Fibroblast of lung (primary cell): Measurements from ENCODE around the gene TOGARAM2. TPM values are rescaled to one million over a fixed set of nuclear protein-coding genes. Genes with fewer than 3 reads are reported as not detected.
A peak's percentile ranks its signal among the peaks of the same experiment; 100 is the strongest.

Experiments used
- DNase-seq, 2 donors: peaks; one replicate each; pipeline versions ENCODE4 v3.0.0 to v3.0.0-alpha.2; 2010; ENCODE audit warnings: low read depth in 2 of 2
- H2AFZ ChIP-seq: 2 replicates; pipeline ENCODE4 v1.5.1; 2012; ENCODE audit warnings: low read length, control low read depth, inconsistent platforms
- H3K27ac ChIP-seq: 2 replicates; pipeline ENCODE4 v1.5.1; 2011; ENCODE audit warnings: low read length, control low read depth; ENCODE audit not compliant: insufficient read depth
- H3K27me3 ChIP-seq: 2 replicates; pipeline ENCODE4 v1.5.1; 2011; ENCODE audit warnings: mild to moderate bottlenecking, low read length; ENCODE audit not compliant: control insufficient read depth, insufficient read depth
- H3K36me3 ChIP-seq: 2 replicates; pipeline ENCODE4 v1.5.1; 2011; ENCODE audit warnings: low read length; ENCODE audit not compliant: control insufficient read depth, insufficient read depth
- H3K4me1 ChIP-seq: 2 replicates; pipeline ENCODE4 v1.5.1; 2011; ENCODE audit warnings: low read length; ENCODE audit not compliant: control insufficient read depth, insufficient read depth; ENCODE audit errors: extremely low read depth
- H3K4me2 ChIP-seq: 2 replicates; pipeline ENCODE4 v1.5.1; 2011; ENCODE audit warnings: low read length, control low read depth; ENCODE audit not compliant: insufficient read depth; ENCODE audit errors: extremely low read depth
- H3K4me3 ChIP-seq, 4 experiments: fragments of 200-600 bp in 1 of 4; sonication (generic) in 1 of 4; replicated peaks in 1 of 4; 2 replicates each; pipeline ENCODE4 v1.5.1; 2011 to 2016; ENCODE audit warnings: low read length in 4 of 4, low read depth in 3 of 4, mild to moderate bottlenecking in 3 of 4, control low read depth in 2 of 4, inconsistent platforms in 1 of 4, mixed read lengths in 1 of 4; ENCODE audit not compliant: insufficient read depth in 1 of 4; ENCODE audit errors: control extremely low read depth in 1 of 4
- H3K79me2 ChIP-seq: 2 replicates; pipeline ENCODE4 v1.5.1; 2012; ENCODE audit warnings: mild to moderate bottlenecking, low read length, inconsistent platforms; ENCODE audit not compliant: control insufficient read depth, insufficient read depth
- H3K9ac ChIP-seq: 2 replicates; pipeline ENCODE4 v1.5.1; 2011; ENCODE audit warnings: mild to moderate bottlenecking, low read length, control low read depth; ENCODE audit not compliant: insufficient read depth
- H3K9me3 ChIP-seq: 2 replicates; pipeline ENCODE4 v1.5.1; 2012; ENCODE audit warnings: low read depth, low read length; ENCODE audit not compliant: control insufficient read depth, insufficient read depth
- H4K20me1 ChIP-seq: 2 replicates; pipeline ENCODE4 v1.5.1; 2011; ENCODE audit warnings: low read length; ENCODE audit not compliant: control insufficient read depth, insufficient read depth; ENCODE audit errors: extremely low read depth
- EZH2 ChIP-seq: IDR thresholded peaks from 2 replicates; pipeline ENCODE4 v1.5.1; 2012; ENCODE audit warnings: low read length, control low read depth, mild to moderate bottlenecking; ENCODE audit errors: missing control alignments
- polyA plus RNA-seq, 2 donors: library from polyadenylated mRNA; depleted of rRNA in 1 of 2; stranded (reverse) in 1 of 2; unstranded in 1 of 2; fragments of >200 nt; gene quantifications; 2 replicates each; pipeline ENCODE4 v1.2.1, GENCODE V29; 2011 to 2012; ENCODE audit warnings: missing spikeins in 1 of 2
- total RNA-seq: library from RNA; depleted of rRNA; stranded (reverse); fragments of >200 nt; gene quantifications from 2 replicates; pipeline ENCODE4 v1.2.1, GENCODE V29; 2014
- TF ChIP-seq, protein P1 (sequence below), 2 donors: IDR thresholded peaks in 1 of 2; conservative IDR thresholded peaks in 1 of 2; 1 replicate in 1 of 2; 2 replicates in 1 of 2; pipeline ENCODE4 v1.5.1; 2011 to 2012; ENCODE audit warnings: low read length in 2 of 2, control low read depth in 1 of 2, inconsistent platforms in 1 of 2, low read depth in 1 of 2, mild to moderate bottlenecking in 1 of 2

Gene TOGARAM2
- total and polyA plus RNA-seq, 2 donors (not counting 1 experiment from before 2014, with no cell fraction given), result 0.15 to 0.33 TPM

DNA sequence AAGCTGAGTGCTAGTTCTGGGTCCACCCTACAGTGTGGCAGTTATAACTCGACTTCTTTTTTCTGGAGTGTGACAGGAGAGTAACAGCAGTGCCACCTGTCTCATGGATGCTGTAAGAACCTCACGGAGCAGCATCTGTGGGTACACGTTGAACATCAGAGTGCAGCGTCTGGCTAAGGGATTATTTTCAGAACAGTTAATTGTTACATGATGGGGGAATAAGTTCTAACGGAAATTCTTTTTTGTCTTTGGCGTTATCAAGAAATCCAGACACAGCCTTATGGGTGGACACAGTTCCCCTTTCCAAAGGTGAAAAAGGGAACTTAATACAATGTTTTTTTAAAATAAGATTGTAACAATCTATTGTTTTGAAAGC lies 28.3 kb upstream of the TOGARAM2 start:
- no peak overlapping the region for H3K4me3 ChIP-seq
- H3K4me1 ChIP-seq, result peaks cover 6% of the 10 kb centered on the region
- H3K79me2 ChIP-seq, result no peaks in the 10 kb centered on the region
- no peak overlapping the region for H3K4me2 ChIP-seq
- H3K9me3 ChIP-seq, result no peaks in the 10 kb centered on the region
- H3K36me3 ChIP-seq, result peaks cover 4% of the 10 kb centered on the region
- no peak overlapping the region for H3K27ac ChIP-seq
- no peak overlapping the region for H3K9ac ChIP-seq
- no peaks in the 10 kb centered on the region for H4K20me1 ChIP-seq
- DNase-seq, result no peak
- no peak overlapping the region for H2AFZ ChIP-seq
- H3K27me3 ChIP-seq, result no peaks in the 10 kb centered on the region
- no peak for TF ChIP-seq EZH2
- TF ChIP-seq, protein P1, sequence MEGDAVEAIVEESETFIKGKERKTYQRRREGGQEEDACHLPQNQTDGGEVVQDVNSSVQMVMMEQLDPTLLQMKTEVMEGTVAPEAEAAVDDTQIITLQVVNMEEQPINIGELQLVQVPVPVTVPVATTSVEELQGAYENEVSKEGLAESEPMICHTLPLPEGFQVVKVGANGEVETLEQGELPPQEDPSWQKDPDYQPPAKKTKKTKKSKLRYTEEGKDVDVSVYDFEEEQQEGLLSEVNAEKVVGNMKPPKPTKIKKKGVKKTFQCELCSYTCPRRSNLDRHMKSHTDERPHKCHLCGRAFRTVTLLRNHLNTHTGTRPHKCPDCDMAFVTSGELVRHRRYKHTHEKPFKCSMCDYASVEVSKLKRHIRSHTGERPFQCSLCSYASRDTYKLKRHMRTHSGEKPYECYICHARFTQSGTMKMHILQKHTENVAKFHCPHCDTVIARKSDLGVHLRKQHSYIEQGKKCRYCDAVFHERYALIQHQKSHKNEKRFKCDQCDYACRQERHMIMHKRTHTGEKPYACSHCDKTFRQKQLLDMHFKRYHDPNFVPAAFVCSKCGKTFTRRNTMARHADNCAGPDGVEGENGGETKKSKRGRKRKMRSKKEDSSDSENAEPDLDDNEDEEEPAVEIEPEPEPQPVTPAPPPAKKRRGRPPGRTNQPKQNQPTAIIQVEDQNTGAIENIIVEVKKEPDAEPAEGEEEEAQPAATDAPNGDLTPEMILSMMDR (conservative IDR thresholded peaks at IDR 0.05 in 1 of 2, IDR thresholded peaks at IDR 0.05 in 1 of 2; ENCODE audit: low read depth in 1 of 2, low read length in 2 of 2), result no peak

DNA sequence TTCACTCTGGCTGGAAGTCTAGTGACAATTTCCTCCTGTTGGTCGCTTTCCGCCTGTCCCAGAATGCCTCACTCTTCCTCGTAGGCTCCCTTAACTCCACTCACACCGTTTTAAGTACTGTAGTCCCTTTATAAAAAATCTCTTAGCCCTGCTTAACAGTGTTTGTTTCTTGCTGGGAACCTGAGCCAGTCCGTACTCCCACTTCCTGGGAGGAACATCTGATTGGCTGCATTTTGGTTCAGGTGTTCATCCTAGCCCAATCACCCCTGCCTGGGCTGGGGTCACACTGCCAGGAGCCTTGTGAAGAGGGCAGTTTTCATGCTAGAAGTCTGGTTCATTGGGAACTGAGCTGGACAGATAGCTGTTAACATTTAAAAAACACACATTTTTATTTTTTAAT lies 25.6 kb upstream of the TOGARAM2 start:
- no peaks in the 10 kb centered on the region for H3K27me3 ChIP-seq
- H2AFZ ChIP-seq, result peak overlapping the region; percentile 4
- H3K4me1 ChIP-seq, result peaks cover 6% of the 10 kb centered on the region
- no peak for TF ChIP-seq EZH2
- TF ChIP-seq, protein P1 (conservative IDR thresholded peaks at IDR 0.05 in 1 of 2, IDR thresholded peaks at IDR 0.05 in 1 of 2; ENCODE audit: low read depth in 1 of 2, low read length in 2 of 2), result no peak
- no peaks in the 10 kb centered on the region for H3K79me2 ChIP-seq
- no peak for DNase-seq
- H3K36me3 ChIP-seq, result no peaks in the 10 kb centered on the region
- no peaks in the 10 kb centered on the region for H3K9me3 ChIP-seq
- no peak overlapping the region for H3K9ac ChIP-seq
- H3K4me2 ChIP-seq, result no peak overlapping the region
- H4K20me1 ChIP-seq, result no peaks in the 10 kb centered on the region
- no peak overlapping the region for H3K4me3 ChIP-seq
- H3K27ac ChIP-seq, result no peak overlapping the region

DNA sequence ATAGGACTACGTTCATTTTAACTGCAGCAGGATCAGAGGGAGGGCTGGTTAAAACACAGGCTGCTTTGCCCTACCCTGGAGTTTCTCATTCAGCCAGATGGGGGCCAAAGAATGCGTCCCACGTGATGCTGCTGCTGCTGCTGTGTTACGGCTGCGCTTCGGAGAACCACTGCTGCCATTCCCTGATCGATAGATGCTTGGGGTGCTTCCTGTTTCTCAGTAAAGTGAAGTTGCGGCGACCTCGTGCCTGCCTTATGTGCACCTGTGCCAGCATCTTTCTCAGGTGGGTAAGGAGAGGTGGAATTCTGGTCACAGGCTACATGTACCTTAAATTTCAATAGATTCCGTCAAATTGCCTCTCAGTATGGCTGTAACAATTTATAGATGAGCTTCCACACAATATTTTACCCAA lies 24.7 kb upstream of the TOGARAM2 start:
- no peaks in the 10 kb centered on the region for H3K79me2 ChIP-seq
- no peaks in the 10 kb centered on the region for H4K20me1 ChIP-seq
- H3K4me3 ChIP-seq, result peak overlapping the region in 2 of 4 experiments; percentile 4 to 59
- TF ChIP-seq EZH2, result no peak
- TF ChIP-seq, protein P1 (conservative IDR thresholded peaks at IDR 0.05 in 1 of 2, IDR thresholded peaks at IDR 0.05 in 1 of 2; ENCODE audit: low read depth in 1 of 2, low read length in 2 of 2), result peak; percentile 36 to 48
- H3K27me3 ChIP-seq, result no peaks in the 10 kb centered on the region
- DNase-seq, result peak; percentile 32 to 36
- H3K4me1 ChIP-seq, result peaks cover 6% of the 10 kb centered on the region
- no peak overlapping the region for H3K27ac ChIP-seq
- no peaks in the 10 kb centered on the region for H3K9me3 ChIP-seq
- no peak overlapping the region for H3K9ac ChIP-seq
- H3K4me2 ChIP-seq, result peak overlapping the region; percentile 68
- H3K36me3 ChIP-seq, result no peaks in the 10 kb centered on the region
- peak overlapping the region; percentile 84 for H2AFZ ChIP-seq
